GM21447 (cell line): ENCODE measurements around the gene MNX1.

Experiments
- ATAC-seq: cut with Tn5 transposase; IDR thresholded peaks from one replicate; pipeline ENCODE4 v1.9.1; 2021; ENCODE audit not compliant: unreplicated experiment

Gene MNX1

GRCh38 chr7:156979711-156980110 lies 30.8 kb downstream of the MNX1 start:
- no peak for ATAC-seq

GRCh38 chr7:156979007-156979606 lies 31.4 kb downstream of the MNX1 start:
- ATAC-seq = no peak

- no peak for ATAC-seq
These were observed 34.8 kb downstream of the MNX1 start for GRCh38 chr7:156975620-156976019.

GRCh38 chr7:156969972-156970420 lies 40.5 kb downstream of the MNX1 start:
- ATAC-seq = no peak

- ATAC-seq = no peak
These were observed 42.3 kb downstream of the MNX1 start for GRCh38 chr7:156968183-156968582.

- no peak for ATAC-seq
These were observed 44.1 kb downstream of the MNX1 start for GRCh38 chr7:156966387-156966786.

- no peak for ATAC-seq
These were observed 45.5 kb downstream of the MNX1 start for GRCh38 chr7:156964971-156965370.

- ATAC-seq = no peak
These were observed 47.0 kb downstream of the MNX1 start for GRCh38 chr7:156963472-156963871.

- no peak for ATAC-seq
These were observed 47.6 kb downstream of the MNX1 start for GRCh38 chr7:156962897-156963296.

- no peak for ATAC-seq
These were observed 48.3 kb downstream of the MNX1 start for GRCh38 chr7:156962145-156962544.

- ATAC-seq = no peak
These were observed 53.7 kb downstream of the MNX1 start for GRCh38 chr7:156956727-156957126.

- no peak for ATAC-seq
These were observed 55.5 kb downstream of the MNX1 start for GRCh38 chr7:156954941-156955340.
